HG03280 (cell line): Measurements from ENCODE around the gene KCNMB1.

Experiments
- ATAC-seq: cut with Tn5 transposase; IDR thresholded peaks from one replicate; pipeline ENCODE4 v1.9.1; 2021; ENCODE audit warnings: mild to moderate bottlenecking, moderate library complexity; ENCODE audit not compliant: unreplicated experiment

KCNMB1 gene

DNA sequence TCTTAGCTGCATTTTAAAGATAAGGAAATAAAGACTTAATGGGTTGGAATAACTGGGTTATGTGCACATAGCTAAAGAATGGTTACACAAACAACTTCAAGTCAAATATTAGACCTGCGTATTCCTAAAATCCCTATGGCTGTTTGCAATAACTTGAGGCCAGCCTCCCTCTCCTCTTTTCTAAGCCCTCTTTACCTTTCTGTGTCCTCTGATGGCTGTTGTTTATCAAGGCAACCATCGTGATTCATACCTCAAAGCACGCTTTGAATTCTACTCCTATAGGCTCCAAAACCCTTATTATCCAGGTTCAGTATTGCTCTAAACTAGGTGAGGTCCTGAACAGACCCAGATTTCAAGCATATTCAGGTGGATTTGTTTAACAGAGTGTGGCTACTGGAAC, 46.0 kb downstream of the KCNMB1 start:
- no peak for ATAC-seq

DNA sequence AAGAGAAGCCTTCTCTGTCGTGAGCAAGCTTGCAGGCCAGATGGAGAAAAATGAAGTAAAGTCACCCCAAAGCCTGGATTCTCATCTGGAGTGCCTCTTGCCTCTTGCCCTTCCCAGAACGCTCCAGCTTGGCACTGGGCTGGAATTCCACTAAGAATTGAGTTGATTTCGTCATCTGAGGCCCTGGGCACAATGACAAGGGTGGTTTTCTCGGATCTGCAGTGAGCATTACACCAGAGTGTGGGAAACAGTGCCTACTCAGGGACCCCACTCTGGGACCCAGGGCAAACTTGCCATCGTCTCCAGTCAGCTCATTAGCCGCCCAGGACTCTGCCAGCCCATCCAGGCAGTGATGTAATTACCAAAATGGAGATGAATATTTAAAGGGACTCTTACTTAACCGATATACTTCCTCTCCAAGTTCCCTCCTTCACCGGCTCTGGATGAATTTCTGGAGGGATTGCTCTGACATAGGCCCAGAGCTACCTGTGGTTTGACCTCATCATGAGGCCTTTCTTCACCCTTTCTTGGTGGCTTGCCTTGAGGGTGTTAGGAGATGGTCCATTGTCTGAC, 46.9 kb downstream of the KCNMB1 start:
- ATAC-seq: no peak

DNA sequence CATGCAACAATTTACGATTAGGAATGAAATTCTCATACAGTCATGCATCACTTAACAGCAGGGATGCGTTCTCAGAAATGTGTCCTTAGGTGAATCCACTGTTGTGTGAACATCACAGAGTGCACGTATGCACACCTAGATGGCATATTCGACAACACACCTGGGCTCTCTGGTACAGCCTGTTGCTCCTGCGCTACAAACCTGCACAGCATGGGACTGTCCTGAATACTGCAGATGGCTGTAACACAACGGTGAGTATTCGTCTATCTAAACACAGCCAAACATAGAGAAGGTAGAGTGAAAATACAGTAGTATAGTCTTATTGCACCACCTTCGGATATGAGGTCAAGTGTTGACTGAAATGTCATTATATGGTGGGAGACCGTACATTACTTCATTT, 47.6 kb downstream of the KCNMB1 start:
- no peak for ATAC-seq

DNA sequence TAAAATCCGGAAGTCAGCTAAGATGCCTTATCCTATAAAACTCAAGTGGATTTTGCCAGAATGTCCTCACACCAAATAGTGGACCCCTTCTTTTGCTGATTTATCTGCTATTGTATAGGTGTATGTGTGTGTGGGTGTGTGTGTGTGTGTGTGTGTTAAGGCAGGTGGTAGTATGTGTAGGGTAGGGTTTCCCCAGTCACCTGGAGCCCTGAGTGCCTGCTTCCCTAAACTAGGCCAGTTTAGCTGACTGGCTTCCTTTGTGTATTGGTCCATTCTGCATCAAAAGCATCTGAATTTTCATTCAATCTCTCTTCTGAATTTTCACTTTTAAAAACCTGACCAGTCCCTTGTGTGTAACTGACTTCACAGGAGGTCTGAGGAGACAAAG, 49.4 kb downstream of the KCNMB1 start:
- ATAC-seq: no peak

DNA sequence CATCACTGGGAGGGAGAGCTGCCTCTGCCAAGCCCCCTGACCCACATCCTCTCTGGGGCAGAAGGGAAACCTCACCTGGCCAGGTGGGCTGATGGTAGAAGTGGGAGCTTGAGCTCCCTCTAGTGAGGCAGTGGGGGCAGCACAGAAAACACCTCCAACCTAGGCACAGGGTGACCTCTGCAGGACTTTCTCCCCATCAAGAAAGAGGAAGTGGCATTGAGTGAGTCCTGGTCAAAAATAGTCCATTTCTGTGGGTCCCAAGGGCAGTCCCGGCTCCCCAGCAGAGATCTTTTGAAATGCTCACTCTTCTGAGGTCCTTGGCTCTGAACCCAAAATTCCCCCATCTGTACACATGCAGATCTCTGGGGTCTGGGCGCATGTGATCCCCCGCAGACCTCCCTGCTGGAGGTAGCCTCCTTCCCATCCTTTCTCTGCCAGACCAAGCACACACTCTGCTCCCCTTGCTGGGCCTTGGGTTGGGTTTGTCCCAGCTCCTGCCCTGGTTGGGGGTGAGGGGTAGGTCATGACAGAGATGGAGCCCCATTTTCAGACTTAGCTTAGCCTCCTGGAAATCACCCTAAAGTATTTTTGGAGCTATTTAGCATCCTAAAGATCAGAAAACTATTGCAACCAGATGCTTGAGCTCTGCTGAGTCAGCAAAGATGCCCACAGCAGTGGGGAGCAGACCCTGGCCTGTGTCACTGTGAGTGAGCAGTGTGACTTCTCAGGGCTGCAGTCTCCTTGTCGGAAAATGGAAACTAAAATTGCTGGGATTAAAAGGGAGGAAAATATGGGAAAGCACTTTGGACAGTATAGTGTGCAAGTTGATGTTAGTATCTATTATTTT, 50.0 kb downstream of the KCNMB1 start:
- peak; percentile 94 for ATAC-seq

DNA sequence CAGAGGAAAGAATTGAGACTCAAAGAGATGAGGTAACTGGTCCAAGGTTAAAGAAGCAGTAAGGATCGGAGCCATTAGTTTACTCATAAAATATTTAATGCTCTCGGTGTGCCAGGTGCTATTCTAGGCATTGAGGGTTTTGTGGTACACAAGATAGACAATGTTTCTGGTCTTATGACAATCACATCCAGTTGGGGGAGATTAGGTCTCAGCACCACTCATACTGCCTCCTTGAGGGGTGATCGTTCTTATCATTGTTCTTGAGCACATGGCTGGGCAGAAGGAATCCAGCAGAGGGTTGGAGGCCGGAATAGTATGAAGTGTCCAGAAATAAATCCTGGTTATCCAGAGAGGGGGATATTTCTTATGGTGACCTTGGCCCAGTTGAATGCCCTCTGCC, 50.9 kb downstream of the KCNMB1 start:
- ATAC-seq: no peak

DNA sequence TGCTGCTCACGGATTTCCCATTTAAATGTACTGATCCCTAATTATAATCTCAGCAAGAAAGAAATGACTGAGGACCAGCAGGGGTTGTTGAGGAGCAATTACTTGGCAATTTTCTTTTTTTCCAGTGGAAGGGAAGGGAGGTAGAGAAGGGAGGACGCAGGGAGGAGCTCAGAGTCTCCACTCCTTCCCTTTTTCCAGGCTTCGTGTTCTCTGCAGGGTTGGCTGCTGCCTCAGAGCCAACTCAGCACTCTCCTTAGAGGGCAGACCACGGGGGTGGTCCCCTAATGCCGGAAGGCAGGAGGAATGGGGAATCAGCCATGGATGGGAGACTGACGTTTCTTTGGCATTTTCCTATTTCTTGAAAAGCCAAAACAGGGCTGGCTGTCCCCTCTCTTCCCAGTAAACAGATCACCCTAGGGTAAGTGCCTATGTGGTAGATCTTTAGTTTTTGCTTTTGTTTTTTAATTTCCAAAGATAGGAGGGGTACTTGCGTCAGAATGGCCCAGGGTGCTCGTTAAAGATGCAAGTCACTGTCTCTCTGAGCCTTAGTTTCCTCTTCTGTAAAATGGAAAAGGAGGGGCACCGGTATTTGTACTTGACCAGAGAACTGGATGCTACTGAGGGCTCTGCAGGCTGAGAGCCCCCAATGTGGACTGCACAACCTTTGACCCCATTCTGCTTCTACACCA, 52.0 kb downstream of the KCNMB1 start:
- no peak for ATAC-seq

DNA sequence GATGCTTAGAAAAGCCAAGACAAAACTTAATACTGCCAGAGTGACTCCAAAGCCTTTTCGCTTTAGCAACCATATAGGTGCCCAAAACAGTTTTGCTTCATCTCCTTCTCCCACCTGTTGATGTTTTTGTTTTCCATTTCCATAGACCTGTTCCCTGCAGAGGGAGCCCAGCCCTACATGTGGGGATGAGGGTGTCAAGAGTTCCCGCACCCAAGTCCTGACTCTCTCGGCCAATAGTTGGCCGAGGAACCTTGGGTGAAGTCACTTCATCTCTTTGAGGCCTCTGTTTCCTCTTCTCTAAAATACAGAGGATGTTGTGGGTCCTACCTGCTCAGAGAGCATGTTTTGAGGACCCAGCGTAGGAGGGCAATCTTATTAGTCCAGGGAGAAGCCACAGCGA, 53.1 kb downstream of the KCNMB1 start:
- no peak for ATAC-seq

DNA sequence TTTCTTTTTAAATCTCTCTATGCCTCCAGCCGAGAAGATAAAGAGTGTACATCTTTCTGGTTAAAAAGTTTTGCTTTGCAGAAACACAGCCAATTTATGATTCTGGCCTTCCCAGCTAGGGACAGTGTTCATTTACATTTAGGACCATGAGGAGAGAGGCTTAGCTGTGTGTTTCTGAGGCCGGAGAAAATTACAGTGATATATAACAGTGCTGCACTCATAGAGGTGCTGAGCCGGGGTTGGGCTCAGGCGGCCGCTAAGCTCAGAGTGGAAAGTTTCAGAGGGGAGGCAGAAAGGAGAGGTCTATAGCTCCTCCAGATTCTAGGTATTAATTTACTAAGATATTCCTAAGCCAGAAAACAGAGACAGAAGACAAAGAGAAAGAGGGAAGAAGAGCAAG, 54.5 kb downstream of the KCNMB1 start:
- ATAC-seq: no peak

DNA sequence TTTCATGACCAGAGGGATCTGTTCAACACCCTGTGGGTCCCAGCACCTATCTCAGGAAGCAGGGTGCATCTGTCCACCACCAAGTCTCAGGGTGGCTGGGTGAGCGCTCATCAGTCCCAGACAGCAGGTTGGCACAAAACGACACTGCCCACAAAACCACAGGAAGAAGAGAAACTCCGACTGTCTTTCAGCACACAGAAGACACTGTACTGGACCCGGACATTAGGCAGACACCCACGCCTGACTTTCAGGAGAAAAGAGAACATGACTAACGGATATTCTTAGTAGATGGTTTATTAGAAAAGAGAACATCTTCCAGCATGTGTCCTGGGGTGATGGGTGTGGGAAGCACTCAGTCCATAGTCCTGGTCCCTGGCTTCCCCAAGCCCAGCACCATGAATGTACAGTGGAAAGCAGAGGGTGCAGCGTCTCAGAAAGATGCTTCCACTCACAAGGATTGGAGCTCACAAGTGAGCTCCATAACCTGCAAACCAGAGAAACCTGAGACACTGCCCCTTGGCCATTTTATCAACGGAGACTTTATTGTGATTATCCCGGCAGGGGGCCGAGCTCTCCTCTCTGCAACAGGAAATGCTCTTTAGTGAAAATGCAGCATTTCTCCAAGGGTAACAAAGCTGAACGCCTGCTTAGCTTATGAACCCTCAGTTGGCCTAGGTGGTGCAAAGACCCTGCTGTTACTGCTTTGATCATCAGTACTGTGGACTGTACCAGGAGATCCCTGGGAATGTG, 55.8 kb downstream of the KCNMB1 start:
- no peak for ATAC-seq

DNA sequence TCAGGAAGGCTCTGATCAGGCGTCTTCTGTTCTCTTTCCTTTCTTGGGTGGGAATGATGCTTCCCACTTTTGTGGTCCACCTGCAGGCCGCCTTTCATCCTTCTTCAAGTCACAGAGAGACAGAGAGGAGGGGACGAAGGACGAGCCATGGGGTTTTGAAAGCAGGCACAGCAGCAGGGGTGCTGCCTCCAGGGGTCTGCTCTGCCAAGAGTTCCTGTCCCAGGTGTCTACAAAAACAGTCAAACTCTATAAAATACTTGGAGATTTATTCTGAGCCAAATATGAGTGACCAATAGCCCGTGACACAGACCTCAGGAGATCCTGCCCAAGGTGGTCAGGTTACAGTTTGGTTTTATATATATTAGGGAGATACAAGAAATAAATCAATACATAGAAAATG, 57.1 kb downstream of the KCNMB1 start:
- no peak for ATAC-seq

DNA sequence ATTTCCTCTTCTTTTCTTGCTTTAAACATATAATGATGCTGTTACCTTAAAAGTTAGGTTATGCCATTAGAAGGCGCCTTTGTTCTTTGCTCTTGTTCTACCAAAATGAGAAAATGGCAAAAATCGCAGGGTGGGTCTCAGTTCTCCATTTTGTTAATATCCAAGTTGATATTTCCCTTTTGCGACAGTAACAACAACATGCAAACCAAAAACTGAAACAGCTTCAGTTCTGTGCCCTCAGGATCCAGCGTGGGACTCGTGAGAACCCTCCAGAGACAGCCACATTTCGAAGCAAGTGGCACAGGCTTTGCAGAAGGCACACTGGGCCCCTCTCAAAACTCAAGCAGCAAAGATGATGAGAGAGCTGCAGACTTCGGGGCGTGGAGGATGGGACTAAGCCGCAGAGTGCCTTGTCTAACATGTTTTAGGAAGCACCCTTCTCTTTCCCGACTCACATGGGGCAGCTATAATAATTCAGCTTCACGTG, 58.6 kb downstream of the KCNMB1 start:
- ATAC-seq: no peak

DNA sequence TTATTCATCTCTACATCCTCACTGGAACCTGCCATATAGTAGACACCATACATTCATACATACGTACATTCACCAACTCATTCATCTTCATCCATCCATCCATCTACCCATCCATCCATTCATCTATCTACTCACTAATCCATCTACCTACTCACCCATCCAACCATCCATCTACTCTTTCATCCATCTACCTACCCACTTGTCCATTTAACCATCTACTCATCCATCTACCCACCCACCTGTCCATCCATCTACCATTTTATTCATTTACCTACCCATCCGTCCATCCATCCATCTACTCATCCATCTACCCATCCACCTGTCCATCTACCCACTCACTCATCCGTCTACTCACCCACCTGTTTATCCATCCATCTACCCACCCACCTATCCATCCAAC, 59.6 kb downstream of the KCNMB1 start:
- no peak for ATAC-seq

DNA sequence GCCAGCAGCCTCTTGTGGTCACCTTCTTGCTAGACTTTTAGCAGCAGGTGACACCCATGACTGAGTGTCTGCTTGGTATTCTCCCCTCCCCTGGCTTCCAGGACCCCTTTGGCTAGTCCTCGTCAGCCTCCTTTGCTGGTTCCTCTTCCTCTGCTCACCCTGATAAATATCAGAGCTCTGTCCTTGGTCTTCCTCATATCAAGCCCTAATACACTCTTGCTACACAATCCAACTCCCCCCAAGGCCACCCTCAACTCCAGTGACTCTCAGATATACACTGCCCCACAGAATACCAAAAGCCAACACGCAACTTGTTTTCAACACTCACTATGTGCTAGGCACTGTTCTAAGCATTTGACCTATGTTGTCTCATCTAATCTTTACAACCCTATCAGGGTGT, 61.3 kb downstream of the KCNMB1 start:
- no peak for ATAC-seq

DNA sequence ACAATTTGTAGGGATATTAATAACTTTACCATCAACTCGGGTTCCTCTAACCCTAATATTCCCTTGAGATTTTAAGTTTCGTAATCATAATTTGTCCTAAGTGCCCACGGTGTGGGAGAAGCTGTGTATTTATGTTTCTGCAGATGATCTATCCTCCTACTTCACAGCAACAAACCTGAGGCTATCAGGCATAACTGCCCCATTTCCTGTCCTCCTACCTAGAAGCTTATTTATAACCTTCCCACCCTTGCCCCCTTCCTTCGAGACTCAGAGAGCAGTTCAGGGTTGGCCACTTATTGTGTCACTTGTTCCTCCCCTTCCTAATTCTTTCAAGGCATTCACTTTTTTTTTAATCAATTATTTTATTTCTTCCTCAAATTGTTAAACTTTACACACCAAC, 62.0 kb downstream of the KCNMB1 start:
- ATAC-seq: no peak
